Large intestine (tissue), 3 donors: Measurements from ENCODE around the gene SCLY. TPM values are rescaled to one million over a fixed set of nuclear protein-coding genes. Genes with fewer than 3 reads are reported as not detected.

Experiments used
- DNase-seq, 2 donors: peaks; one replicate each; pipeline versions ENCODE4 v3.0.0 to v3.0.0-alpha.2; 2013
- H3K27ac ChIP-seq: one replicate; pipeline ENCODE4 v1.5.1; 2013; ENCODE audit warnings: low read length
- H3K27me3 ChIP-seq: 2 replicates; pipeline ENCODE4 v1.6.1; 2013; ENCODE audit warnings: low read length; ENCODE audit not compliant: control insufficient read depth, insufficient read depth
- H3K36me3 ChIP-seq: 2 replicates; pipeline ENCODE4 v1.6.1; 2013; ENCODE audit warnings: low read length; ENCODE audit not compliant: control insufficient read depth, insufficient read depth
- H3K4me1 ChIP-seq: one replicate; pipeline ENCODE4 v1.6.1; 2013; ENCODE audit warnings: low read length; ENCODE audit not compliant: control insufficient read depth, insufficient read depth
- H3K4me3 ChIP-seq: one replicate; pipeline ENCODE4 v1.5.1; 2013; ENCODE audit warnings: low read length
- H3K9me3 ChIP-seq: one replicate; pipeline ENCODE4 v1.6.1; 2013; ENCODE audit warnings: mild to moderate bottlenecking, low read depth, low read length, moderate library complexity; ENCODE audit not compliant: control insufficient read depth
- WGBS: methylation state at CpG from one replicate; pipeline ENCODE4 v1.1.5; 2013; ENCODE audit warnings: low lambda C conversion rate; ENCODE audit not compliant: insufficient coverage; 5-methylcytosine and 5-hydroxymethylcytosine counted together
- polyA plus RNA-seq: library from polyadenylated mRNA; unstranded; fragments of 120-200 nt; gene quantifications from one replicate; pipeline ENCODE4 v1.2.1, GENCODE V29; 2013

The SCLY gene
- polyA plus RNA-seq, 1 donor: 21.5 TPM

GRCh38 chr2:238084761-238085160 lies 24.0 kb downstream of the SCLY start:
- H3K36me3 ChIP-seq: peaks cover 47% of the 10 kb centered on the region
- peaks cover 7% of the 10 kb centered on the region for H3K9me3 ChIP-seq
- H3K27me3 ChIP-seq: no peaks in the 10 kb centered on the region
- no peak overlapping the region for H3K27ac ChIP-seq
- DNase-seq: no peak
- H3K4me1 ChIP-seq: no peaks in the 10 kb centered on the region
- WGBS: 100% methylated on average over 1 of the region's 7 CpGs
- no peak overlapping the region for H3K4me3 ChIP-seq

- Histone ChIP-seq H3K4me3 (no peak overlapping the region), H3K27ac (no peak overlapping the region), H3K36me3 (peaks cover 40% of the 10 kb centered on the region), H3K27me3 (no peaks in the 10 kb centered on the region), H3K9me3 (no peaks in the 10 kb centered on the region), H3K4me1 (no peaks in the 10 kb centered on the region)
- no peak for DNase-seq
- WGBS: 100% methylated on average over 3 of the region's 3 CpGs
Observed at GRCh38 chr2:238085899-238086298, 25.1 kb downstream of the SCLY start.

DNA sequence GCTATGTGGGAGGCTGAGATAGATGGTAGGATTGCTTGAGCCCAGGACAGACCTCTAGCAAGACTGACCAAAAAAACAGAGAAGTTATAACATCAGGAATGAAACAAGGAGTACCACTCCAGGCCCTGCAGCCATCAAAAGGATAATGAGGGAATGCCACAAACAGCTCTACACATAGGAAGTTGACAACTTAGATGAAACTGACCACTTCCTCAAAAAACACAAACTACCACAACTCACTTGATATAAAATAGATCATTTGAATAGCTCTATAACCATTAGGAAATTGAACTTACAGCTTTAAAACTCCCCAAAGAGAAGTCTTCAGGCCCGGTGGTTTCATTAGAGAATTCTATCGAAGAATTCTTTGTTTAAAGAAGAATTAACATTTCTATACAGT lies 26.4 kb downstream of the SCLY start:
- 100% methylated on average over 2 of the region's 2 CpGs for WGBS
- Histone ChIP-seq H3K9me3 (no peaks in the 10 kb centered on the region), H3K27me3 (no peaks in the 10 kb centered on the region), H3K4me1 (no peaks in the 10 kb centered on the region), H3K4me3 (no peak overlapping the region), H3K36me3 (peaks cover 26% of the 10 kb centered on the region), H3K27ac (no peak overlapping the region)
- DNase-seq: no peak

DNA sequence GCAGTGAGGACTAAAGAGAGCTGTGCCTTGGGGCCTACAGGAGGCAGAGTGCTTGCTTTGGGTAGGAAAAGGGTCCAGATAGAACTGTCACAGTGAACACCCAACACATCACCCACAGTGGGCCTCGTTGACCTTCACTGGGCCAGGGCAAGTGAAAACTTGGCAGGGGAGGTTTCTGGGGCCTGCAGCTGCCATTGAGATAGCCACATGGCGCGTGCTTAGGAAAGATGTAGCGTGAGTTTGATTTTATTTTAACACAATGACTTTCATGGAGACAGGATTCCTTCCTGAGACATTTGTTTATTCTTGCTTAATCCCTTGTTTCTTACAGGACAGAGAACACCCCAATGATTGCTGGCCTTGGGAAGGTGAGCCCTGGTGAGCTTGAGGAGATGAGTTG lies 30.1 kb downstream of the SCLY start:
- Histone ChIP-seq H3K36me3 (peaks cover 10% of the 10 kb centered on the region), H3K27me3 (no peaks in the 10 kb centered on the region), H3K27ac (no peak overlapping the region), H3K4me3 (no peak overlapping the region), H3K4me1 (no peaks in the 10 kb centered on the region), H3K9me3 (no peaks in the 10 kb centered on the region)
- DNase-seq: no peak
- 87% methylated on average over 3 of the region's 4 CpGs for WGBS

- H3K4me3 ChIP-seq: no peak overlapping the region
- no peak for DNase-seq
- H3K27me3 ChIP-seq: no peaks in the 10 kb centered on the region
- peaks cover 12% of the 10 kb centered on the region for H3K36me3 ChIP-seq
- no peak overlapping the region for H3K27ac ChIP-seq
- no peaks in the 10 kb centered on the region for H3K4me1 ChIP-seq
- no CpG with 5 or more reads among the region's 16 CpGs for WGBS
- H3K9me3 ChIP-seq: no peaks in the 10 kb centered on the region
Observed at GRCh38 chr2:238091436-238092060, 30.7 kb downstream of the SCLY start.

DNA sequence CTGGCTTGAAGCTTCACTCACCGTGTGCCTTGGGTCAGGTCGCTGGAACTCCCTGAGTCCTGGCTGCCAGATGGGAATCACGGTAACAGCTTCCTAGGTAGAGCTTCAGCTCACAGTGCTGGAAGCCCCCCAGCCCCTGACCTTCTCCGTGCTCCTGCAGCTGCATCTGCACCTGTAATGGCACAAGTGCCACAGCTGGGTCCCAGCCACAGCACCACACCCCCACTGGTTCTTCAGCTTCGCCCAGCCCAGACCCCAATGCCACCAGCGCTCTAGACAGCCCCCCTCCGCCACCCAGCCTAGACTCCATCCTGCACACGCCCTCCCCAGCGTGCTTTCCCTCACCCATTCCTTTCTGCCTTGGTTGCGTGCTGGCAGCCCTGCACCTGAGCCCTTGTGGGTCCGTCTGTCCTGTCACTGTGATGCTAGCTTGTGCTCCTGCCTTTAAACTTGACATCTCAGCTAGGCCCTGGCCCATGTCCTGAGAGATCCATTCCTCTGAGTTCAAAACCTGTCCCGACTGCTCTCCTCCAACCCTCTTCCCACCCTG lies 31.8 kb downstream of the SCLY start:
- WGBS: no CpG with 5 or more reads among the region's 12 CpGs
- H3K9me3 ChIP-seq: no peaks in the 10 kb centered on the region
- H3K27me3 ChIP-seq: no peaks in the 10 kb centered on the region
- no peak overlapping the region for H3K27ac ChIP-seq
- no peaks in the 10 kb centered on the region for H3K4me1 ChIP-seq
- H3K4me3 ChIP-seq: no peak overlapping the region
- peaks cover 12% of the 10 kb centered on the region for H3K36me3 ChIP-seq
- no peak for DNase-seq

DNA sequence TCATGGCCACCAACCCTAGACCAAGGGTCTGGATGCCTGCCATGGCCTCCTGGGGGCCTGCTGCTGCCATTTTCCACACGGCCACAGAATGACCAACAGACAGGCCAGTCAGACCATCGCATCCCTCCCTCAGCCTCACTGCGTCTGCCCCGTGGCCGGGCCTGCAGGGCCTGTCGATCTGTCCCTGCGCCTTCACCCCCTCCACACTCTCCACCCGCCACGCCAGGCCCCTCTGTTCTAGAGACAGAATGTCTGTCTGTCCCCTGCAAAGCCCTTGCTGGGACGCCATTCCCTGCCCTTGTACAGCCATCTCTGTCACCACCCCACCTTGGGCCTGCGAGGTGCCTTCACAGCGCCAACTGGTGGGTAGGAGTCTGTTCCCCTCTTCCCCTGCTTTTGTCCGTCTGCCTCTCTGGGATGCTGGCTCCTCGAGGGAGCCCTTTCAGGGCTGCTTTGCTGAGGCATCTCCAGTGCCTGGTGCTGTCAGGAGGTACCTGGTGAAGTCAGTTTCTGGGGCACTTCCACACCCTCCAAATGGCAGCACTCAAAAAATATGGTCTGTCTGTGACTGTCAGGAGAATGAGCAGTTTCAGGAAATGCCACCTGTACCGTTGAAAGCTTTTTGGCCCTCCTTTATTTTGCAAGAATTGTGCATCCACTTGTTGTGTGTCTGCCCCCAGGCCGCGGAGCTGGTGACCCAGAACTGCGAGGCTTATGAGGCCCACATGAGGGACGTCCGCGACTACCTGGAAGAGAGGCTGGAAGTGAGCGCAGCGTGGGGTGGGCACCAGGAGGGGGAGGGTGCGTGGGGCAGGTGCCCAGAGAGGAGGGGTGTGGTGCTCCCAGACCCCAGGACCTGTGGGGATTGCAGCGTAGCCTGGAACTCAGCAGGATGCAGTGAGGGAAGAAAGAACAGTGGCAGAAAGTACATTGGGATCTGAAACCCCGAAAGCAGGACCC lies 32.7 kb downstream of the SCLY start:
- WGBS: 80% methylated on average over 1 of the region's 26 CpGs
- Histone ChIP-seq H3K4me1 (no peaks in the 10 kb centered on the region), H3K27me3 (no peaks in the 10 kb centered on the region), H3K4me3 (no peak overlapping the region), H3K36me3 (peaks cover 12% of the 10 kb centered on the region), H3K9me3 (peaks cover 3% of the 10 kb centered on the region), H3K27ac (no peak overlapping the region)
- no peak for DNase-seq

- H3K9me3 ChIP-seq: peaks cover 3% of the 10 kb centered on the region
- no peak overlapping the region for H3K4me3 ChIP-seq
- no peak overlapping the region for H3K27ac ChIP-seq
- H3K4me1 ChIP-seq: peaks cover 5% of the 10 kb centered on the region
- H3K27me3 ChIP-seq: no peaks in the 10 kb centered on the region
- peaks cover 10% of the 10 kb centered on the region for H3K36me3 ChIP-seq
- WGBS: no CpG with 5 or more reads among the region's 17 CpGs
- DNase-seq: no peak
Observed at GRCh38 chr2:238094438-238095022, 33.7 kb downstream of the SCLY start.

DNA sequence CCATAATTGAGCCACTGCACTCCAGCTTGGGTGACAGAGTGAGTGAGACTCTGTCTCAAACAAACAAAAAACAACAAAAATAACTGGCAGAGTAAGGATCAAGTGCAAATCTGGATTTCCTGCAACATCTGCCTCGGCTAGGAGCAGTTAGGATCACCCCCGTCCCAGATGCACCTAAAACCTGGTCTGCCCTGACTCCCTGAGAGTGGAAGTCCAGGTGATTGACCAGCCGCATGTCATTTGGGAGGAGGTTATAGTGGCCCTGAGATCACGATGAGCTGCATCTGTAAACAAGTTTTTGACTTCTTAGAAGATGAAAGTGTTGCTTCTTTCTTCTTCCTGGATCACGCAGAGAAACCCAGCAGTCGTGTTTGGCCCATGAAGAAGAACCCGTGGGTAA lies 34.3 kb downstream of the SCLY start:
- WGBS: no CpG with 5 or more reads among the region's 7 CpGs
- Histone ChIP-seq H3K4me3 (no peak overlapping the region), H3K27me3 (no peaks in the 10 kb centered on the region), H3K9me3 (peaks cover 3% of the 10 kb centered on the region), H3K4me1 (peaks cover 8% of the 10 kb centered on the region), H3K36me3 (peaks cover 10% of the 10 kb centered on the region), H3K27ac (no peak overlapping the region)
- DNase-seq: no peak

DNA sequence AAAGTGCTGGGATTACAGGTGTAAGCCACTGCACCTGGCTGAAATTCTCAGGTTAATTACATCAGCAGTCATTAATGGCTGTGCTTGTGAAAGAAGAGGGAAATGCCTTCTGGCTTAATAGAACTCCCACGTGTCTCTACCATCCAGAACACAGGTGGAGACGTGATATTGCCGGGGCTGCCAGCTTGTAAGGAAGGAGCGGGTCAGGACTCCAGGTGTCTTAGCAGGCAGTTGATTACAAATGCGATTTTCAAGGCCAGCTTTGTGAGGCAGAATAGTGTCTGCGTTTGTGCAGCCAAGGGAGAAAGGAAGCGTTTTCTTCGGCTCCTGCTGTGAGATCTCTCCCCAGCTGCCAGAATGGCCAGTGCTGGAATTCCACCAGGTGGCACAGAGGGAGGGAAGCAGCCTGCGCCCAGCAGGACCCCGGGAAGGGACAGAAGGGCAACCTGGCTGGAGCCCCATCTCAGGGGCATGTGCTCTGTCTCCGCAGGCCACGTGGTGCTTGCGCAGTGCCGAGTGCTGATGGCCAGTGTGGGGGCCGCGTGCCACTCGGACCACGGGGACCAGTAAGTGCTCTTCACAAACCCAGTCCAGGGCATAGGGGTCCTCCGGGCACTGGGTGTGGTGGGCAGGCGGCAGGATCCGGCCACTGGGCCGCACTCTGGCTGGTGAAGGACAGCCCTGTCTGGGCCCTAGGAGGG lies 35.7 kb downstream of the SCLY start:
- no CpG with 5 or more reads among the region's 22 CpGs for WGBS
- no peak overlapping the region for H3K27ac ChIP-seq

More for the DNA sequence above, 35.7 kb downstream of the SCLY start:
- H3K4me3 ChIP-seq: no peak overlapping the region
- peaks cover 7% of the 10 kb centered on the region for H3K36me3 ChIP-seq
- H3K4me1 ChIP-seq: peaks cover 8% of the 10 kb centered on the region
- peaks cover 3% of the 10 kb centered on the region for H3K9me3 ChIP-seq
- DNase-seq: no peak
- no peaks in the 10 kb centered on the region for H3K27me3 ChIP-seq
